WERI-Rb-1 (cell line): ENCODE results near the gene OR1S2.

Source experiments
- DNase-seq: peaks from one replicate; pipeline ENCODE4 v3.0.0-alpha.2; 2020
- H3K27ac ChIP-seq: fragments of 250-450 bp; sonication (Bioruptor Pico); 2 replicates; pipeline ENCODE4 v1.5.1; 2020; ENCODE audit warnings: mild to moderate bottlenecking, moderate library complexity
- H3K27me3 ChIP-seq: fragments of 250-450 bp; sonication (Bioruptor Pico); 2 replicates; pipeline ENCODE4 v1.5.1; 2021; ENCODE audit warnings: mild to moderate bottlenecking, low read depth, moderate library complexity; ENCODE audit not compliant: insufficient read depth, severe bottlenecking
- H3K36me3 ChIP-seq: fragments of 250-450 bp; sonication (Bioruptor Pico); 2 replicates; pipeline ENCODE4 v1.5.1; 2020; ENCODE audit warnings: mild to moderate bottlenecking, moderate library complexity
- H3K4me3 ChIP-seq: 2 replicates; pipeline ENCODE4 v1.5.1; 2011; ENCODE audit warnings: low read depth, mild to moderate bottlenecking, control low read depth, low read length
- H3K9me3 ChIP-seq: fragments of 250-450 bp; sonication (Bioruptor Pico); 2 replicates; pipeline ENCODE4 v1.5.1; 2021; ENCODE audit warnings: mild to moderate bottlenecking, moderate library complexity; ENCODE audit not compliant: severe bottlenecking
- TF ChIP-seq, protein P1 (sequence below): IDR thresholded peaks from 2 replicates; pipeline ENCODE4 v1.5.1; 2011; ENCODE audit warnings: low read depth, mild to moderate bottlenecking, control low read depth, inconsistent platforms, low read length

OR1S2 gene

DNA sequence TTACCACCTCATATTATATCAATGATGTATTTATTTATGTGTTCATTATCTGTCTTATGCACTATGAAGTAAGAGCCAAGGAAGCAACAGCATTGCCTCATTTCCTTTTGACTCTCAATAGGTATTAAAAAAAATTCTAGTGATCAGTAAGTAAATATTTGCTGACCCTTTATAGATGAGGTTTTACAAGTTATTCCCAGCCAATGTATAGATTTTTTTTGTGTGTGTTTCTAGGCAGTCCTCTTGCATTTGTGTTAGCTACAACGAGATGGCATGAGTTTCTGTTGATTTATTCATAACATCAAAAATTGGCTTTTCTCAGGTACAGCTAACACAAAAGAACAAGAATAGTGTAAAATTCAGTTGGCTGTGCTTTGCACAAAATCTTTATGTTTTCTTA lies 4.7 kb downstream of the OR1S2 start:
- Histone ChIP-seq H3K27ac (no peak overlapping the region), H3K9me3 (no peaks in the 10 kb centered on the region), H3K4me3 (no peak overlapping the region), H3K27me3 (peaks cover 18% of the 10 kb centered on the region), H3K36me3 (no peaks in the 10 kb centered on the region)
- no peak for DNase-seq
- TF ChIP-seq, protein P1, sequence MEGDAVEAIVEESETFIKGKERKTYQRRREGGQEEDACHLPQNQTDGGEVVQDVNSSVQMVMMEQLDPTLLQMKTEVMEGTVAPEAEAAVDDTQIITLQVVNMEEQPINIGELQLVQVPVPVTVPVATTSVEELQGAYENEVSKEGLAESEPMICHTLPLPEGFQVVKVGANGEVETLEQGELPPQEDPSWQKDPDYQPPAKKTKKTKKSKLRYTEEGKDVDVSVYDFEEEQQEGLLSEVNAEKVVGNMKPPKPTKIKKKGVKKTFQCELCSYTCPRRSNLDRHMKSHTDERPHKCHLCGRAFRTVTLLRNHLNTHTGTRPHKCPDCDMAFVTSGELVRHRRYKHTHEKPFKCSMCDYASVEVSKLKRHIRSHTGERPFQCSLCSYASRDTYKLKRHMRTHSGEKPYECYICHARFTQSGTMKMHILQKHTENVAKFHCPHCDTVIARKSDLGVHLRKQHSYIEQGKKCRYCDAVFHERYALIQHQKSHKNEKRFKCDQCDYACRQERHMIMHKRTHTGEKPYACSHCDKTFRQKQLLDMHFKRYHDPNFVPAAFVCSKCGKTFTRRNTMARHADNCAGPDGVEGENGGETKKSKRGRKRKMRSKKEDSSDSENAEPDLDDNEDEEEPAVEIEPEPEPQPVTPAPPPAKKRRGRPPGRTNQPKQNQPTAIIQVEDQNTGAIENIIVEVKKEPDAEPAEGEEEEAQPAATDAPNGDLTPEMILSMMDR = no peak

DNA sequence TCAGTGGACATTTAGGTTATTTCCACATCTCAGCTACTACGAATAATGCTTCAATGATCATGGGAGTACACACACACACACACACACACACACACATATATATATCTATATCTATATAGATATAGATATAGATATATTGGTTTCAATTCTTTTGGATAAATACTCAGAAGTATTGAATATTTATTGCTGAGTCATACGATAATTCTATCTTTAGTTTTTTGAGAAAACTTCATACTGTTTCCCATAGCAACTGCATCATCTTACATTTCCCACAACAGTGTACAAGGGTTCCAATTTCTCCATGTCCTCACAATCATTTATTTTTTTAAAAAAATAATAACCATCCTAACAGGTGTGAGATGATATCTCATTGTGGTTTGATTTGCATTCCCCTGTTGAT lies 8.0 kb downstream of the OR1S2 start:
- no peak overlapping the region for H3K27ac ChIP-seq
- no peaks in the 10 kb centered on the region for H3K36me3 ChIP-seq
- TF ChIP-seq, protein P1 = no peak
- DNase-seq = no peak
- no peaks in the 10 kb centered on the region for H3K9me3 ChIP-seq
- H3K27me3 ChIP-seq = peaks cover 16% of the 10 kb centered on the region
- no peak overlapping the region for H3K4me3 ChIP-seq

DNA sequence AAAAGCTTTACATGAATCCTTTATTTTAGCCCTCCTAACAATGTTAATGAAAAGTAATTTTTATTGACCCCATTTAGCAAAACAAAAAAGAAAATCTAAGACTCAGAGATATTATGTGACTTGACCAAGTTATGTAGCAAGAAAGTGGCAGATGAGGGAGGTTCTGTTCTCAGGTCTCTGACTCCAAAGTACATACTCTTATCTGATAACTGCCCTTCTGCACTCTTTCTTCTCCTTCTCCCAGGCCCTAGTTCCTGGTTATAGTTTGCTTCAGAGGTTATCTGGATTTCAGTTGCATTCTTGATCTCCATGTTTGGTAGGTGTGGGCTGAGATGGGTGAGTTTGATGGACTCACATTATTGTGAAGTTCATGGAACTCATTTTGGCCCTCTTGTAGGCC lies 10.6 kb downstream of the OR1S2 start:
- Histone ChIP-seq H3K4me3 (no peak overlapping the region), H3K36me3 (no peaks in the 10 kb centered on the region), H3K27ac (no peak overlapping the region), H3K9me3 (no peaks in the 10 kb centered on the region), H3K27me3 (peaks cover 24% of the 10 kb centered on the region)
- no peak for DNase-seq
- TF ChIP-seq, protein P1 = no peak

DNA sequence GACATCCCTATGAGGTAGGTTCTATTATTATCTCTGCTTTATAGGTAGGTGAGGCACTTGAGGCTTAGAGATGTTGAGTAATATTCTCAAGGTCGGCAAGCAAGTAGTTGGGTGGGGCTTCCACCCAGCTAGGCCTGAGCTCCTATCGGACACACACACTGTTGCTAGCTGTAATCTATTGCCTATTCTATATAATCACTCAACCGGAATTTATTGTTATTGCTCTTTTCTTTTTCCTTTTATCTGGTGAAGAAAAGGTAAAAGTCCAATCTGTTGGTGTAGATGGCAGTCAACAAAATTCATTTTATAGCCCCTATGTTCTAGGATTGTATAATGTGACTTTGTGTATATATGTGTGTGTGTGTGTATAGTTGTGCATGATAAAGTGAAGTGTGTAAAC lies 11.7 kb downstream of the OR1S2 start:
- Histone ChIP-seq H3K36me3 (no peaks in the 10 kb centered on the region), H3K9me3 (no peaks in the 10 kb centered on the region), H3K4me3 (no peak overlapping the region), H3K27me3 (peaks cover 31% of the 10 kb centered on the region), H3K27ac (no peak overlapping the region)
- TF ChIP-seq, protein P1 = no peak
- no peak for DNase-seq

DNA sequence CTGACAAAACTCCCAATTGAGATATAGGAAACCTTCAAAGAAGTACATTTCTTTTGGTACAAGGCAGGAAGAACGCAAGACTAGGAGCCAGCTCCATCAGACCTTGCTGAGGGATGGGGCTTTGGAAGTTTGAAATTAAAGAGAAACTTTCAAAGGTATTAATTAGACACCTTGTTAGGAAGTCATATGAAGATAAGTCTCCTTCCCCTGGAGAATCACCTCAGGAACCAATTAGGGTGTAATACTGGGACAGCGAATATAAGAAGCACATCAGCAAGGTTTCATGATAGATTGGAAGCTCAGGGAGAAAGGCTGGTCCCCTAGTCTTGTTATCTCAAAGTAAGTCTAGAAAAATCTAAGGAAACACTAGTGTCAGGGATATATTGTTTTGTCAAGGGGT lies 15.2 kb downstream of the OR1S2 start, which contains the start of gene OR9Q2:
OR9Q2 (plus strand) TSS at position 301 of the 400 bp plus-strand sequence. CDS start 1,421 bp downstream, outside the sequence.
- peaks cover 48% of the 10 kb centered on the region for H3K27me3 ChIP-seq
- no peaks in the 10 kb centered on the region for H3K36me3 ChIP-seq
- TF ChIP-seq, protein P1 = no peak
- H3K27ac ChIP-seq = no peak within 1 kb of the TSS
- DNase-seq = no peak
- H3K4me3 ChIP-seq = no peak within 1 kb of the TSS
- H3K9me3 ChIP-seq = no peaks in the 10 kb centered on the region

DNA sequence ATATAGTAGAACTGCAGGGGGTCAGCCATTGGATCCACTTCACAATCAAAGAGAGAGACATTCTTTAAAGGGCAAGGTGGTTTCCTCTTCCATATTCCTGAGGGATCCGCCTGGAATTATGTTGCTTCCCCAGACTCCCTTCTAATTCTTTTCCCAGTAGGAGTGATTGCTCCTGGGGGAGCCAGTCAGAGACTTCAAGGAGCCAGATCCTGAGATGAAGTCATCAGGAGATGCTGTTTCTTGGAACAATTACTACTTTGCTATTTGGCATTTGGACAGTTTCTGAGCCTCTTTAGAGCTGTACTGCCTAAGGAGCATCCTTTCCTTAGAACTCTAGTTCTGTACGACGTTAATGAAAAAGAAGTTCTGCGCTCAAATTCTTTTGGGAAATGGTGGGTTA lies 17.0 kb downstream of the OR1S2 start:
- TF ChIP-seq, protein P1 = no peak
- Histone ChIP-seq H3K9me3 (no peaks in the 10 kb centered on the region), H3K4me3 (no peak overlapping the region), H3K27ac (no peak overlapping the region), H3K36me3 (no peaks in the 10 kb centered on the region), H3K27me3 (peaks cover 57% of the 10 kb centered on the region)
- DNase-seq = no peak
